ENCODE measurements around the gene BATF.

Gene BATF

GRCh38 chr14:75484711-75485429 lies 37.4 kb upstream of the BATF start:
- DNase-seq (ENCODE audit: low read depth, low spot score), result no peak
- no peak for TF ChIP-seq CTCF (IDR thresholded peaks at IDR 0.05; ENCODE audit: low read depth, low read length)
- in situ Hi-C loops (cut with HindIII; ENCODE audit: low sequenced_read_pairs), result no loop called here
- no peak overlapping the region for H3K4me3 ChIP-seq (ENCODE audit: low read depth, low read length)

- no peak for TF ChIP-seq CTCF (IDR thresholded peaks at IDR 0.05; ENCODE audit: low read depth, low read length)
- DNase-seq (ENCODE audit: low read depth, low spot score), result no peak
- no peak overlapping the region for H3K4me3 ChIP-seq (ENCODE audit: low read depth, low read length)
- in situ Hi-C loops (cut with HindIII; ENCODE audit: low sequenced_read_pairs), result no loop called here
These were observed 36.0 kb upstream of the BATF start for GRCh38 chr14:75486318-75486717.

- no peak overlapping the region for H3K4me3 ChIP-seq (ENCODE audit: low read depth, low read length)
- TF ChIP-seq CTCF (IDR thresholded peaks at IDR 0.05; ENCODE audit: low read depth, low read length), result no peak
- DNase-seq (ENCODE audit: low read depth, low spot score), result no peak
- in situ Hi-C loops (cut with HindIII; ENCODE audit: low sequenced_read_pairs), result no loop called here
These were observed 35.1 kb upstream of the BATF start for GRCh38 chr14:75487155-75487671.

DNA sequence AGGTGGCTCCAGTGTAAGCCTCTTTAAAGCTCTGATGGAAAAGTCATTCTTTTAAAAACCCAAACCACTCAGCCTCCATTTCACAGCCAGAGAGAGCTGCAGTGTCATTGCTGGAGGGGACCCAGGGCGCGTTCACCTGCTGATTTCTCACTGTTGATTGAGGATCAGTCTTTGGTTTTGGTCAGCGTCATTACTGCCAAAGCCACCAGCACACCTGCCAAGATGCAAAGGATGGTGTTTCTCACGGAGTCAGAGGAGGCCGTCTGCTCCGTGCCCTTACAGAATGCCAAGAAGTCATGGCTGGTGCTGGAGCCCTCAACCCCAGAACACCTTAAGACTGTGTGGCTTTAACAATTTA lies 32.8 kb upstream of the BATF start:
- no peak for DNase-seq (ENCODE audit: low read depth, low spot score)
- in situ Hi-C loops (cut with HindIII; ENCODE audit: low sequenced_read_pairs), result no loop called here
- H3K4me3 ChIP-seq (ENCODE audit: low read depth, low read length), result no peak overlapping the region
- no peak for TF ChIP-seq CTCF (IDR thresholded peaks at IDR 0.05; ENCODE audit: low read depth, low read length)

DNA sequence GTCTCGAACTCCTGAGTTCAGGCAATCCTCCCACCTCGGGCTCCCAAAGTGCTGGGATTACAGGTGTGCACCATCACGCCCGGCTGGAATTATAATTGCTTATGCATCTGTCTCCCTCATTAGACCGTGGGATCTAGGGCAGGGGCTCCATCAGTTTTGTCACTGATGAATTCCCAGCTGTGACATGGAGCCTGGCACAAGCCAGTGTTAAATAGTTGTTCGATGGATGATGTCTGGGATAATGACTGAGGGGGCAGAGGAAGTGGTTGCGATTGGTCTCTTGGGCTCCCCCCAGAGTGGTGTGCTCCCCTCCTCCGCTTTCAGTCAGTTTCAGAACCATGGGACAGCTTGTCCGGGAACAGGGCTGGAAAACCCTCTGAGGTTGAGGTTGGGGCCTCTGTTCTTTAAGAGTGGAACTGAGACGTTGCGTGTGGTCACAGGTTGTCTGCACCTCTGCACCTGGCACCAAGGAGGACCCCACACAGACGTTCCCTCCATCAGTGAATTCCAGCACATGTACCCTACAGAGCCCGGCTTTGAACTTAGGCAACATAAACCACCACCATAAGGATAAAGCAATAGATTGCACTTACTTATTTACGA lies 30.8 kb upstream of the BATF start:
- H3K4me3 ChIP-seq (ENCODE audit: low read depth, low read length), result no peak overlapping the region
- no peak for DNase-seq (ENCODE audit: low read depth, low spot score)
- in situ Hi-C loops (cut with HindIII; ENCODE audit: low sequenced_read_pairs), result no loop called here
- no peak for TF ChIP-seq CTCF (IDR thresholded peaks at IDR 0.05; ENCODE audit: low read depth, low read length)

GRCh38 chr14:75492832-75493591 lies 29.3 kb upstream of the BATF start:
- in situ Hi-C loops (cut with HindIII; ENCODE audit: low sequenced_read_pairs), result no loop called here
- no peak for DNase-seq (ENCODE audit: low read depth, low spot score)
- H3K4me3 ChIP-seq (ENCODE audit: low read depth, low read length), result no peak overlapping the region
- TF ChIP-seq CTCF (IDR thresholded peaks at IDR 0.05; ENCODE audit: low read depth, low read length), result no peak

Measured in astrocyte of the spinal cord (primary cell).